ENCODE results near the gene KSR1. TPM values are rescaled to one million over a fixed set of nuclear protein-coding genes. Genes with fewer than 3 reads are reported as not detected.

The KSR1 gene
- total and polyA plus RNA-seq, 2 experiments from 2014 or later = 7.8 to 53.2 TPM

DNA sequence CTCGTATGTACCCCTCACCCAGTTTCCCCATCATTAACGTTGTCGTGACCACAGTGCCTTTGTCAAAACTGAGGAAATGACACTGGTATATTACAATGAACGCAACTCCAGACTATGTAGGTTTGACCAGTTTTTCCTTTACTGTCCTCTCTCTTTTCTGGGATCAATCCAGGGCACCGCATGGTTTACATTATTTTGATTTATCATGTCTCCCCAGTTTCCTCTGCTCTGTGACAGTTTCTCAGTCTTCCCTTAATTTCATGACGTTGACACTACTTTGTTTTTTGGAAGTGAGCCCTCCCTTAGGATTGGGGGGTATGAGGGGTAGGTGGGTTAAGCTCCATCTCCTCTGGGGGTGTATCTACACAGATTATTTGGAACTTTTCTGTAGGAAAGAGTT is 98.7 kb downstream of the KSR1 start:
- no peaks in the 10 kb centered on the region for H3K27me3 ChIP-seq (ENCODE audit: insufficient read depth)

More for the DNA sequence above, 98.7 kb downstream of the KSR1 start:
- Mint-ChIP-seq H3K27ac (no peak overlapping the region), H3K27me3 (ENCODE audit: insufficient read depth, low read depth, poor library complexity) (peaks cover 11% of the 10 kb centered on the region), H3K4me3 (no peak overlapping the region), H3K9me3 (peaks cover 4% of the 10 kb centered on the region; the same call in 2 of the 3 replicates), H3K36me3 (ENCODE audit: low read depth) (peaks cover 31% of the 10 kb centered on the region), H3K4me1 (peaks cover 20% of the 10 kb centered on the region)
- no peak overlapping the region for H3K4me2 ChIP-seq
- H3K36me3 ChIP-seq (ENCODE audit: insufficient read depth) = no peaks in the 10 kb centered on the region
- DNase-seq (ENCODE audit: low spot score) (no peak), ATAC-seq (no peak)
- H3F3A ChIP-seq (replicated peaks; ENCODE audit: low read depth) = no peaks in the 10 kb centered on the region
- H4K20me1 ChIP-seq (replicated peaks; ENCODE audit: insufficient read depth) = no peaks in the 10 kb centered on the region
- H3K79me2 ChIP-seq (replicated peaks; ENCODE audit: insufficient read depth) = no peaks in the 10 kb centered on the region; the same call in 1 of the 2 replicates
- no peak overlapping the region for H2AFZ ChIP-seq
- peaks cover 2% of the 10 kb centered on the region; the same call in 1 of the 2 replicates for H3K4me1 ChIP-seq (ENCODE audit: insufficient read depth)
- no peak overlapping the region for H3K4me3 ChIP-seq
- no peaks in the 10 kb centered on the region for H3K9me2 ChIP-seq (ENCODE audit: insufficient read depth)
- TF ChIP-seq ZNF331 (CRISPR knock-in tag; IDR thresholded peaks at IDR 0.05; ENCODE audit: low read depth) (no peak), ZNF114 (CRISPR knock-in tag; IDR thresholded peaks at IDR 0.05) (no peak), STAT1 (IDR thresholded peaks at IDR 0.05; ENCODE audit: unreplicated experiment) (no peak), NANOG (IDR thresholded peaks at IDR 0.05; ENCODE audit: borderline replicate concordance) (no peak), EZH2phosphoT487 (IDR thresholded peaks at IDR 0.05; ENCODE audit: unreplicated experiment) (no peak), EZH2 (IDR thresholded peaks at IDR 0.05; ENCODE audit: low read depth, unreplicated experiment) (no peak), POLR2AphosphoS5 (IDR thresholded peaks at IDR 0.05; ENCODE audit: low read depth) (no peak), CREB1 (CRISPR knock-in tag; IDR thresholded peaks at IDR 0.05; ENCODE audit: low read depth) (no peak), JUNB (IDR thresholded peaks at IDR 0.05; ENCODE audit: unreplicated experiment) (no peak)
- TF ChIP-seq, protein P1, sequence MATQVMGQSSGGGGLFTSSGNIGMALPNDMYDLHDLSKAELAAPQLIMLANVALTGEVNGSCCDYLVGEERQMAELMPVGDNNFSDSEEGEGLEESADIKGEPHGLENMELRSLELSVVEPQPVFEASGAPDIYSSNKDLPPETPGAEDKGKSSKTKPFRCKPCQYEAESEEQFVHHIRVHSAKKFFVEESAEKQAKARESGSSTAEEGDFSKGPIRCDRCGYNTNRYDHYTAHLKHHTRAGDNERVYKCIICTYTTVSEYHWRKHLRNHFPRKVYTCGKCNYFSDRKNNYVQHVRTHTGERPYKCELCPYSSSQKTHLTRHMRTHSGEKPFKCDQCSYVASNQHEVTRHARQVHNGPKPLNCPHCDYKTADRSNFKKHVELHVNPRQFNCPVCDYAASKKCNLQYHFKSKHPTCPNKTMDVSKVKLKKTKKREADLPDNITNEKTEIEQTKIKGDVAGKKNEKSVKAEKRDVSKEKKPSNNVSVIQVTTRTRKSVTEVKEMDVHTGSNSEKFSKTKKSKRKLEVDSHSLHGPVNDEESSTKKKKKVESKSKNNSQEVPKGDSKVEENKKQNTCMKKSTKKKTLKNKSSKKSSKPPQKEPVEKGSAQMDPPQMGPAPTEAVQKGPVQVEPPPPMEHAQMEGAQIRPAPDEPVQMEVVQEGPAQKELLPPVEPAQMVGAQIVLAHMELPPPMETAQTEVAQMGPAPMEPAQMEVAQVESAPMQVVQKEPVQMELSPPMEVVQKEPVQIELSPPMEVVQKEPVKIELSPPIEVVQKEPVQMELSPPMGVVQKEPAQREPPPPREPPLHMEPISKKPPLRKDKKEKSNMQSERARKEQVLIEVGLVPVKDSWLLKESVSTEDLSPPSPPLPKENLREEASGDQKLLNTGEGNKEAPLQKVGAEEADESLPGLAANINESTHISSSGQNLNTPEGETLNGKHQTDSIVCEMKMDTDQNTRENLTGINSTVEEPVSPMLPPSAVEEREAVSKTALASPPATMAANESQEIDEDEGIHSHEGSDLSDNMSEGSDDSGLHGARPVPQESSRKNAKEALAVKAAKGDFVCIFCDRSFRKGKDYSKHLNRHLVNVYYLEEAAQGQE (IDR thresholded peaks at IDR 0.05; ENCODE audit: unreplicated experiment) = no peak
- TF ChIP-seq, protein P2, sequence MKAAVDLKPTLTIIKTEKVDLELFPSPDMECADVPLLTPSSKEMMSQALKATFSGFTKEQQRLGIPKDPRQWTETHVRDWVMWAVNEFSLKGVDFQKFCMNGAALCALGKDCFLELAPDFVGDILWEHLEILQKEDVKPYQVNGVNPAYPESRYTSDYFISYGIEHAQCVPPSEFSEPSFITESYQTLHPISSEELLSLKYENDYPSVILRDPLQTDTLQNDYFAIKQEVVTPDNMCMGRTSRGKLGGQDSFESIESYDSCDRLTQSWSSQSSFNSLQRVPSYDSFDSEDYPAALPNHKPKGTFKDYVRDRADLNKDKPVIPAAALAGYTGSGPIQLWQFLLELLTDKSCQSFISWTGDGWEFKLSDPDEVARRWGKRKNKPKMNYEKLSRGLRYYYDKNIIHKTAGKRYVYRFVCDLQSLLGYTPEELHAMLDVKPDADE (IDR thresholded peaks at IDR 0.05) = no peak
- TF ChIP-seq, protein P3, sequence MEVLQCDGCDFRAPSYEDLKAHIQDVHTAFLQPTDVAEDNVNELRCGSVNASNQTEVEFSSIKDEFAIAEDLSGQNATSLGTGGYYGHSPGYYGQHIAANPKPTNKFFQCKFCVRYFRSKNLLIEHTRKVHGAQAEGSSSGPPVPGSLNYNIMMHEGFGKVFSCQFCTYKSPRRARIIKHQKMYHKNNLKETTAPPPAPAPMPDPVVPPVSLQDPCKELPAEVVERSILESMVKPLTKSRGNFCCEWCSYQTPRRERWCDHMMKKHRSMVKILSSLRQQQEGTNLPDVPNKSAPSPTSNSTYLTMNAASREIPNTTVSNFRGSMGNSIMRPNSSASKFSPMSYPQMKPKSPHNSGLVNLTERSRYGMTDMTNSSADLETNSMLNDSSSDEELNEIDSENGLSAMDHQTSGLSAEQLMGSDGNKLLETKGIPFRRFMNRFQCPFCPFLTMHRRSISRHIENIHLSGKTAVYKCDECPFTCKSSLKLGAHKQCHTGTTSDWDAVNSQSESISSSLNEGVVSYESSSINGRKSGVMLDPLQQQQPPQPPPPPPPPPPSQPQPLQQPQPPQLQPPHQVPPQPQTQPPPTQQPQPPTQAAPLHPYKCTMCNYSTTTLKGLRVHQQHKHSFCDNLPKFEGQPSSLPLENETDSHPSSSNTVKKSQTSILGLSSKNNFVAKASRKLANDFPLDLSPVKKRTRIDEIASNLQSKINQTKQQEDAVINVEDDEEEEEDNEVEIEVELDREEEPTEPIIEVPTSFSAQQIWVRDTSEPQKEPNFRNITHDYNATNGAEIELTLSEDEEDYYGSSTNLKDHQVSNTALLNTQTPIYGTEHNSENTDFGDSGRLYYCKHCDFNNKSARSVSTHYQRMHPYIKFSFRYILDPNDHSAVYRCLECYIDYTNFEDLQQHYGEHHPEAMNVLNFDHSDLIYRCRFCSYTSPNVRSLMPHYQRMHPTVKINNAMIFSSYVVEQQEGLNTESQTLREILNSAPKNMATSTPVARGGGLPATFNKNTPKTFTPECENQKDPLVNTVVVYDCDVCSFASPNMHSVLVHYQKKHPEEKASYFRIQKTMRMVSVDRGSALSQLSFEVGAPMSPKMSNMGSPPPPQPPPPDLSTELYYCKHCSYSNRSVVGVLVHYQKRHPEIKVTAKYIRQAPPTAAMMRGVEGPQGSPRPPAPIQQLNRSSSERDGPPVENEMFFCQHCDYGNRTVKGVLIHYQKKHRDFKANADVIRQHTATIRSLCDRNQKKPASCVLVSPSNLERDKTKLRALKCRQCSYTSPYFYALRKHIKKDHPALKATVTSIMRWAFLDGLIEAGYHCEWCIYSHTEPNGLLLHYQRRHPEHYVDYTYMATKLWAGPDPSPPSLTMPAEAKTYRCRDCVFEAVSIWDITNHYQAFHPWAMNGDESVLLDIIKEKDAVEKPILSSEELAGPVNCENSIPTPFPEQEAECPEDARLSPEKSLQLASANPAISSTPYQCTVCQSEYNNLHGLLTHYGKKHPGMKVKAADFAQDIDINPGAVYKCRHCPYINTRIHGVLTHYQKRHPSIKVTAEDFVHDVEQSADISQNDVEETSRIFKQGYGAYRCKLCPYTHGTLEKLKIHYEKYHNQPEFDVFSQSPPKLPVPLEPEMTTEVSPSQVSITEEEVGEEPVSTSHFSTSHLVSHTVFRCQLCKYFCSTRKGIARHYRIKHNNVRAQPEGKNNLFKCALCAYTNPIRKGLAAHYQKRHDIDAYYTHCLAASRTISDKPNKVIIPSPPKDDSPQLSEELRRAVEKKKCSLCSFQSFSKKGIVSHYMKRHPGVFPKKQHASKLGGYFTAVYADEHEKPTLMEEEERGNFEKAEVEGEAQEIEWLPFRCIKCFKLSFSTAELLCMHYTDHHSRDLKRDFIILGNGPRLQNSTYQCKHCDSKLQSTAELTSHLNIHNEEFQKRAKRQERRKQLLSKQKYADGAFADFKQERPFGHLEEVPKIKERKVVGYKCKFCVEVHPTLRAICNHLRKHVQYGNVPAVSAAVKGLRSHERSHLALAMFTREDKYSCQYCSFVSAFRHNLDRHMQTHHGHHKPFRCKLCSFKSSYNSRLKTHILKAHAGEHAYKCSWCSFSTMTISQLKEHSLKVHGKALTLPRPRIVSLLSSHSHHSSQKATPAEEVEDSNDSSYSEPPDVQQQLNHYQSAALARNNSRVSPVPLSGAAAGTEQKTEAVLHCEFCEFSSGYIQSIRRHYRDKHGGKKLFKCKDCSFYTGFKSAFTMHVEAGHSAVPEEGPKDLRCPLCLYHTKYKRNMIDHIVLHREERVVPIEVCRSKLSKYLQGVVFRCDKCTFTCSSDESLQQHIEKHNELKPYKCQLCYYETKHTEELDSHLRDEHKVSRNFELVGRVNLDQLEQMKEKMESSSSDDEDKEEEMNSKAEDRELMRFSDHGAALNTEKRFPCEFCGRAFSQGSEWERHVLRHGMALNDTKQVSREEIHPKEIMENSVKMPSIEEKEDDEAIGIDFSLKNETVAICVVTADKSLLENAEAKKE (CRISPR knock-in tag; IDR thresholded peaks at IDR 0.05) = no peak
- TF ChIP-seq, protein P4, sequence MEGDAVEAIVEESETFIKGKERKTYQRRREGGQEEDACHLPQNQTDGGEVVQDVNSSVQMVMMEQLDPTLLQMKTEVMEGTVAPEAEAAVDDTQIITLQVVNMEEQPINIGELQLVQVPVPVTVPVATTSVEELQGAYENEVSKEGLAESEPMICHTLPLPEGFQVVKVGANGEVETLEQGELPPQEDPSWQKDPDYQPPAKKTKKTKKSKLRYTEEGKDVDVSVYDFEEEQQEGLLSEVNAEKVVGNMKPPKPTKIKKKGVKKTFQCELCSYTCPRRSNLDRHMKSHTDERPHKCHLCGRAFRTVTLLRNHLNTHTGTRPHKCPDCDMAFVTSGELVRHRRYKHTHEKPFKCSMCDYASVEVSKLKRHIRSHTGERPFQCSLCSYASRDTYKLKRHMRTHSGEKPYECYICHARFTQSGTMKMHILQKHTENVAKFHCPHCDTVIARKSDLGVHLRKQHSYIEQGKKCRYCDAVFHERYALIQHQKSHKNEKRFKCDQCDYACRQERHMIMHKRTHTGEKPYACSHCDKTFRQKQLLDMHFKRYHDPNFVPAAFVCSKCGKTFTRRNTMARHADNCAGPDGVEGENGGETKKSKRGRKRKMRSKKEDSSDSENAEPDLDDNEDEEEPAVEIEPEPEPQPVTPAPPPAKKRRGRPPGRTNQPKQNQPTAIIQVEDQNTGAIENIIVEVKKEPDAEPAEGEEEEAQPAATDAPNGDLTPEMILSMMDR (conservative IDR thresholded peaks at IDR 0.05; ENCODE audit: low read depth in 2 of 2) = no peak
- no peak overlapping the region for H3K27ac ChIP-seq (ENCODE audit: low read depth)
